Posterior cingulate gyrus (tissue), 11 donors: ENCODE results near the gene CNOT6.

Experiments
- DNase-seq, 10 donors: peaks; one replicate each; pipeline versions ENCODE4 v3.0.0 to v3.0.0-alpha.2; 2020 to 2021; ENCODE audit warnings: mixed read lengths in 3 of 10
- intact Hi-C: fragments of 100-400 bp; cut with DNase I; formaldehyde crosslinking; loops from one replicate; pipeline ENCODE4 v1.15.1; 2023

The CNOT6 gene

GRCh38 chr5:180609817-180610550, 115.8 kb downstream of the CNOT6 start:
- DNase-seq = peak in 1 of 10 donors; percentile 56
- intact Hi-C loops = no loop called here

GRCh38 chr5:180611140-180611850, 117.1 kb downstream of the CNOT6 start:
- DNase-seq = no peak
- intact Hi-C loops = no loop called here

GRCh38 chr5:180612683-180613082, 118.5 kb downstream of the CNOT6 start:
- DNase-seq = no peak
- intact Hi-C loops = no loop called here

GRCh38 chr5:180613188-180613813, 119.1 kb downstream of the CNOT6 start:
- no peak for DNase-seq
- intact Hi-C loops = no loop called here

GRCh38 chr5:180613814-180614188, 119.6 kb downstream of the CNOT6 start:
- intact Hi-C loops = no loop called here
- no peak for DNase-seq

GRCh38 chr5:180618487-180618828, 124.3 kb downstream of the CNOT6 start:
- no peak for DNase-seq
- intact Hi-C loops = no loop called here

- peak in 4 of 10 donors; percentile 9 to 83 (median 28) for DNase-seq
- intact Hi-C loops = no loop called here
Measured at GRCh38 chr5:180618829-180619562, 124.8 kb downstream of the CNOT6 start.

GRCh38 chr5:180619563-180619915, 125.4 kb downstream of the CNOT6 start:
- intact Hi-C loops = no loop called here
- DNase-seq = no peak

GRCh38 chr5:180620014-180620413, 125.8 kb downstream of the CNOT6 start:
- DNase-seq = no peak
- intact Hi-C loops = no loop called here

- intact Hi-C loops = no loop called here
- DNase-seq = no peak
Measured at GRCh38 chr5:180621311-180621710, 127.1 kb downstream of the CNOT6 start.

GRCh38 chr5:180622910-180623309, 128.7 kb downstream of the CNOT6 start:
- intact Hi-C loops = no loop called here

GRCh38 chr5:180623411-180623834, 129.2 kb downstream of the CNOT6 start:
- intact Hi-C loops = no loop called here
- DNase-seq = no peak

More at GRCh38 chr5:180622910-180623309, 128.7 kb downstream of the CNOT6 start:
- DNase-seq = no peak

GRCh38 chr5:180623844-180624243, 129.7 kb downstream of the CNOT6 start:
- intact Hi-C loops = no loop called here
- no peak for DNase-seq

GRCh38 chr5:180624587-180624986, 130.4 kb downstream of the CNOT6 start:
- no peak for DNase-seq
- intact Hi-C loops = no loop called here

- DNase-seq = peak in 1 of 10 donors; percentile 63
- intact Hi-C loops = no loop called here
Measured at GRCh38 chr5:180625125-180625790, 131.1 kb downstream of the CNOT6 start.

GRCh38 chr5:180625791-180626660, 131.8 kb downstream of the CNOT6 start:
- intact Hi-C loops = no loop called here
- peak in 1 of 10 donors; percentile 76 for DNase-seq

- peak in 1 of 10 donors; percentile 78 for DNase-seq
- intact Hi-C loops = no loop called here
Measured at GRCh38 chr5:180626661-180627385, 132.6 kb downstream of the CNOT6 start.

GRCh38 chr5:180627386-180628120, 133.4 kb downstream of the CNOT6 start:
- intact Hi-C loops = no loop called here
- DNase-seq = peak in 1 of 10 donors; percentile 64
